Lung (tissue), 12 donors: ENCODE measurements around the gene TUBA4B. TPM values are rescaled to one million over a fixed set of nuclear protein-coding genes. Genes with fewer than 3 reads are reported as not detected.

Experiments
- ATAC-seq: fragments of 200-7000 bp; cut with Tn5 transposase; one replicate; pipeline ENCODE4 v1.9.1; 2020; ENCODE audit warnings: moderate number of reproducible peaks; ENCODE audit not compliant: insufficient read depth, low FRiP score
- DNase-seq, 3 donors: peaks; one replicate each; pipeline ENCODE4 v3.0.0-alpha.2; 2013 to 2017
- H3K27ac ChIP-seq, 2 donors: one replicate each; pipeline ENCODE4 v1.5.1; 2013; ENCODE audit warnings: mild to moderate bottlenecking in 2 of 2, moderate library complexity in 2 of 2, control low read depth in 1 of 2, inconsistent platforms in 1 of 2, low read depth in 1 of 2, low read length in 1 of 2
- H3K27me3 ChIP-seq, 3 donors: one replicate each; pipeline ENCODE4 v1.5.1; 2013; ENCODE audit warnings: low read length in 2 of 3; ENCODE audit not compliant: control insufficient read depth in 3 of 3, insufficient read depth in 3 of 3
- H3K36me3 ChIP-seq, 4 donors: one replicate each; pipeline ENCODE4 v1.5.1; 2013; ENCODE audit warnings: low read length in 4 of 4, mild to moderate bottlenecking in 1 of 4, moderate library complexity in 1 of 4; ENCODE audit not compliant: control insufficient read depth in 4 of 4, insufficient read depth in 4 of 4
- H3K4me1 ChIP-seq, 5 donors: one replicate each; pipeline ENCODE4 v1.5.1; 2013; ENCODE audit warnings: low read length in 5 of 5, mild to moderate bottlenecking in 2 of 5, moderate library complexity in 1 of 5; ENCODE audit not compliant: control insufficient read depth in 5 of 5, insufficient read depth in 5 of 5
- H3K4me3 ChIP-seq: one replicate; pipeline ENCODE4 v1.5.1; 2013; ENCODE audit warnings: mild to moderate bottlenecking, control low read depth, moderate library complexity
- H3K9ac ChIP-seq, 2 donors: one replicate each; pipeline ENCODE4 v1.5.1; 2013; ENCODE audit warnings: low read length in 2 of 2, control low read depth in 1 of 2; ENCODE audit not compliant: insufficient read depth in 1 of 2
- H3K9me3 ChIP-seq, 4 donors: one replicate each; pipeline ENCODE4 v1.5.1; 2013; ENCODE audit warnings: low read length in 3 of 4, mild to moderate bottlenecking in 1 of 4, moderate library complexity in 1 of 4; ENCODE audit not compliant: control insufficient read depth in 4 of 4, insufficient read depth in 3 of 4
- WGBS, 2 donors: extraction: QIAGEN DNeasy Blood & Tissue Kit; methylation state at CpG; one replicate each; pipeline ENCODE4 v1.1.7; 2013; 5-methylcytosine and 5-hydroxymethylcytosine counted together
- polyA plus RNA-seq, 2 donors: library from polyadenylated mRNA; stranded (reverse); fragments of 200-250 nt; gene quantifications; one replicate each; pipeline ENCODE4 v1.2.1, GENCODE V29; 2013
- total RNA-seq, 2 donors: library from RNA; depleted of rRNA in 1 of 2; stranded (reverse); fragments of >200 nt in 1 of 2; gene quantifications; one replicate each; pipeline ENCODE4 v1.2.1, GENCODE V29; 2014 to 2021
- TF ChIP-seq, protein P1 (sequence below): IDR thresholded peaks from 2 replicates; pipeline ENCODE4 v1.5.1; 2012; ENCODE audit warnings: mild to moderate bottlenecking; ENCODE audit errors: control extremely low read depth, extremely low read depth
- donor health status: control.
- donor health status: control.
- donor health status: Bipolar disorder and iron deficiency.
- donor health status: healthy.
- donor health status: DM: yes; HTN: yes; CAD: no.

The TUBA4B gene
- total and polyA plus RNA-seq, 4 donors, result 5.7 to 20.3 (median 10.5) TPM

DNA sequence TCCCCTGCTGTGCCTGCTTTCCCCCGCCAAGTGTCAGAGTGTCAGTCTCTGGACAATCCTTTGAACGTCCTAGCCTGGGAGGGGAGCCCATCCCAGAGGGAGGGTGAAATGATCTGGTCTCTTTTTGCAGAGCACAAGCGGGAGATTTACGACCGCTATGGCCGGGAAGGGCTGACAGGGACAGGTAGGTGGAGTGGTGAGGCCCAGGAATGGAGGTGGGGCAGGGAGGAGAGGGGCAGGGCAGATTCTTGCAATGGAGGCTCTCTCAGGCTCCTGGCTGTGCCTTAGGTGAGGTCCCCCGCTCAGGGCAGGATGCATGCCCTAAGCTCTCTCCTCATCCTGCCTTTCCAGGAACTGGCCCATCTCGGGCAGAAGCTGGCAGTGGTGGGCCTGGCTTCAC, 28.5 kb downstream of the TUBA4B start:
- H3K27me3 ChIP-seq, result no peaks in the 10 kb centered on the region
- no peak overlapping the region for H3K4me3 ChIP-seq
- peaks cover 5 to 41% (median 26%) of the 10 kb centered on the region in 4 donors for H3K36me3 ChIP-seq
- ATAC-seq (no peak), DNase-seq (no peak)
- H3K9me3 ChIP-seq, result no peaks in the 10 kb centered on the region
- peaks cover 8 to 20% (median 10%) of the 10 kb centered on the region in 5 donors for H3K4me1 ChIP-seq
- H3K27ac ChIP-seq, result no peak overlapping the region
- no peak overlapping the region for H3K9ac ChIP-seq
- 89 to 92% methylated on average over 8 of the region's 8 CpGs for WGBS, 2 donors
- TF ChIP-seq, protein P1, sequence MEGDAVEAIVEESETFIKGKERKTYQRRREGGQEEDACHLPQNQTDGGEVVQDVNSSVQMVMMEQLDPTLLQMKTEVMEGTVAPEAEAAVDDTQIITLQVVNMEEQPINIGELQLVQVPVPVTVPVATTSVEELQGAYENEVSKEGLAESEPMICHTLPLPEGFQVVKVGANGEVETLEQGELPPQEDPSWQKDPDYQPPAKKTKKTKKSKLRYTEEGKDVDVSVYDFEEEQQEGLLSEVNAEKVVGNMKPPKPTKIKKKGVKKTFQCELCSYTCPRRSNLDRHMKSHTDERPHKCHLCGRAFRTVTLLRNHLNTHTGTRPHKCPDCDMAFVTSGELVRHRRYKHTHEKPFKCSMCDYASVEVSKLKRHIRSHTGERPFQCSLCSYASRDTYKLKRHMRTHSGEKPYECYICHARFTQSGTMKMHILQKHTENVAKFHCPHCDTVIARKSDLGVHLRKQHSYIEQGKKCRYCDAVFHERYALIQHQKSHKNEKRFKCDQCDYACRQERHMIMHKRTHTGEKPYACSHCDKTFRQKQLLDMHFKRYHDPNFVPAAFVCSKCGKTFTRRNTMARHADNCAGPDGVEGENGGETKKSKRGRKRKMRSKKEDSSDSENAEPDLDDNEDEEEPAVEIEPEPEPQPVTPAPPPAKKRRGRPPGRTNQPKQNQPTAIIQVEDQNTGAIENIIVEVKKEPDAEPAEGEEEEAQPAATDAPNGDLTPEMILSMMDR, result no peak

DNA sequence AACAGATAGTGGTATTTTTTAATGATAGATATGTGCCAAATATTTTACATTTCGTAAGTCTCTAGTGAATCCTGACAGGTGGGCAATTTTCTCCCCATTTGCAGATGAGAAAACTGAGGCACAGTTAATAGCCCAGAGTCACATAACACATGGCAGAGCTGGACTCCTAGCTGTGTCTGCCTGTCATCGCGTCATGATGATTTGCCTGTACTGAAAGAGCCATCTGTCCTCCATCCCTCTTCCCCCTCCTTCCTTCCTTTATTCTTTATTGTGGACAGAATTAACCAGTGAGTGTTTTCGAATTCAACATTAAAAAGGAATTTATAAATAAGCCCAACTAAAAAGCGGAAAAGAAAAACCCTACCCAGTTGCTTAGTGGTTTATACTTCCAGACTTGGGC, 29.3 kb downstream of the TUBA4B start:
- Histone ChIP-seq H3K36me3 (peaks cover 5 to 41% (median 26%) of the 10 kb centered on the region in 4 donors), H3K27ac (no peak overlapping the region), H3K27me3 (no peaks in the 10 kb centered on the region), H3K4me1 (peaks cover 8 to 20% (median 10%) of the 10 kb centered on the region in 5 donors), H3K9ac (no peak overlapping the region), H3K9me3 (no peaks in the 10 kb centered on the region), H3K4me3 (no peak overlapping the region)
- ATAC-seq, result no peak
- DNase-seq, result no peak
- 91 to 92% methylated on average over 5 of the region's 5 CpGs for WGBS, 2 donors
- TF ChIP-seq, protein P1, result no peak

DNA sequence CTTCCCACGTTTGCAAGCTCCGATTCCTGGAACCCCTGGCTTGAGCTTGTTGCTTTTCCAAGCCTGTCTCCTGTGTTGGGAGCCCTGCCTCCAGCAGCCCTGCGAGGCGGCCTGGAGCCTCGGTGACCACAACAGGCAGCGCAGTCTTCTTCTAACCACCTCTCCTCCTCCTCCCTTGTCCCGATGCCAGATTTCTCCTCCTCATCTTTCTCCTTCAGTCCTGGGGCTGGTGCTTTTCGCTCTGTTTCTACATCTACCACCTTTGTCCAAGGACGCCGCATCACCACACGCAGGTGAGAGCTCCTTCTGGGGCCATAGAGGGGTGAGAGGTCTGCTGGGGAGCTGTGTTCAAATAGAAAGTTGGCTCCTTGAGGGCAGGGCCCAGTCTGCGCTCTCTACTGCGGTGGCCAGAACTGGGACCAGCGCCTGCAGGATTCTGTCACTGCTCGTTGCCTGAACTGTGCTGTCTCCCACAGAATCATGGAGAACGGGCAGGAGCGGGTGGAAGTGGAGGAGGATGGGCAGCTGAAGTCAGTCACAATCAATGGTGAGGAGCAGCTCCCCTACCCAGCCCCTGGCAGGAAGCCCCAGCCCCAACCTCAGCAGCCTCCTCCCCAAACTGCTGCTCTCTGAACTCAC, 30.0 kb downstream of the TUBA4B start:
- Histone ChIP-seq H3K4me3 (no peak overlapping the region), H3K9ac (no peak overlapping the region), H3K4me1 (peaks cover 4 to 16% (median 7%) of the 10 kb centered on the region in 5 donors), H3K9me3 (no peaks in the 10 kb centered on the region), H3K36me3 (peaks cover 5 to 41% (median 26%) of the 10 kb centered on the region in 4 donors), H3K27ac (no peak overlapping the region), H3K27me3 (no peaks in the 10 kb centered on the region)
- TF ChIP-seq, protein P1, result no peak
- 92 to 94% methylated on average over 17 of the region's 17 CpGs for WGBS, 2 donors
- no peak for ATAC-seq
- no peak for DNase-seq
